Measurements from ENCODE around the gene GLI3.

GLI3 gene

GRCh38 chr7:42170724-42171123, 66.3 kb downstream of the GLI3 start:
- Histone ChIP-seq H3K36me3 (ENCODE audit: control insufficient read depth in 2 of 2, insufficient read depth in 1 of 2, low read length in 2 of 2) (no peaks in the 10 kb centered on the region; a peak in 1 of 3 replicates), H3K4me1 (ENCODE audit: control insufficient read depth, insufficient read depth, low read length) (peaks cover 7% of the 10 kb centered on the region; the same call in 1 of the 2 replicates), H3K27ac (ENCODE audit: extremely low read depth, low read depth, low read length) (no peak overlapping the region), H3K4me3 (ENCODE audit: low read depth, low read length) (no peak overlapping the region), H3K9me3 (ENCODE audit: control insufficient read depth, insufficient read depth, low read depth, low read length) (no peaks in the 10 kb centered on the region)
- no peak for TF ChIP-seq ZNF239 (tag by site-specific recombination; IDR thresholded peaks at IDR 0.05)
- TF ChIP-seq FEZF1 (tag by site-specific recombination; IDR thresholded peaks at IDR 0.05): no peak
- 0 out of 2 replicates have a peak, but pooled peaks have one; percentile 35 for TF ChIP-seq SP7 (tag by site-specific recombination; IDR thresholded peaks at IDR 0.05)
- ChIA-PET CTCF (interaction anchor here (1.0 to 1.1 kb wide), 2 partner anchors 15 to 191 kb away, joined by 3 read pairs; no protein-coding TSS in a partner anchor), POLR2A (no interaction called here)

GRCh38 chr7:42168512-42168911, 68.5 kb downstream of the GLI3 start:
- TF ChIP-seq ZNF121 (tag by site-specific recombination; IDR thresholded peaks at IDR 0.05) (peak; percentile 94), OVOL3 (tag by site-specific recombination; IDR thresholded peaks at IDR 0.05) (no peak)
- H3K4me1 ChIP-seq (ENCODE audit: control insufficient read depth, insufficient read depth, low read length): peaks cover 7% of the 10 kb centered on the region; the same call in 1 of the 2 replicates
- no peaks in the 10 kb centered on the region; a peak in 1 of 3 replicates for H3K36me3 ChIP-seq (ENCODE audit: control insufficient read depth in 2 of 2, insufficient read depth in 1 of 2, low read length in 2 of 2)
- no peak overlapping the region for H3K4me3 ChIP-seq (ENCODE audit: low read depth, low read length)
- H3K27ac ChIP-seq (ENCODE audit: extremely low read depth, low read depth, low read length): no peak overlapping the region
- ChIA-PET POLR2A (interaction anchor here (0.6 kb wide), 1 partner anchor 69 kb away, joined by 4 read pairs; no protein-coding TSS in a partner anchor), CTCF (interaction anchor here (0.8 to 1.0 kb wide), 2 partner anchors 16 to 276 kb away, joined by 3 read pairs; no protein-coding TSS in a partner anchor)
- no peaks in the 10 kb centered on the region for H3K9me3 ChIP-seq (ENCODE audit: control insufficient read depth, insufficient read depth, low read depth, low read length)

- Histone ChIP-seq H3K4me1 (ENCODE audit: control insufficient read depth, insufficient read depth, low read length) (peaks cover 10% of the 10 kb centered on the region; the same call in 1 of the 2 replicates), H3K27ac (ENCODE audit: extremely low read depth, low read depth, low read length) (no peak overlapping the region), H3K9me3 (ENCODE audit: control insufficient read depth, insufficient read depth, low read depth, low read length) (no peaks in the 10 kb centered on the region), H3K36me3 (ENCODE audit: control insufficient read depth in 2 of 2, insufficient read depth in 1 of 2, low read length in 2 of 2) (no peaks in the 10 kb centered on the region; a peak in 1 of 3 replicates), H3K4me3 (ENCODE audit: low read depth, low read length) (no peak overlapping the region)
- ChIA-PET POLR2A (no interaction called here), CTCF (no interaction called here)
- TF ChIP-seq ZBTB44 (tag by site-specific recombination; IDR thresholded peaks at IDR 0.05) (0 out of 2 replicates have a peak, but pooled peaks have one; percentile 34), TRIM28 (IDR thresholded peaks at IDR 0.05; ENCODE audit: borderline replicate concordance, low read length) (no peak), ZSCAN30 (tag by site-specific recombination; IDR thresholded peaks at IDR 0.05) (no peak), PRDM4 (tag by site-specific recombination; IDR thresholded peaks at IDR 0.05) (no peak), SCRT2 (tag by site-specific recombination; IDR thresholded peaks at IDR 0.05) (peak; percentile 36; the same call in 1 of the 2 replicates), ZBTB6 (tag by site-specific recombination; IDR thresholded peaks at IDR 0.05) (no peak), ZNF221 (tag by site-specific recombination; IDR thresholded peaks at IDR 0.05; ENCODE audit: borderline replicate concordance) (no peak), SCRT1 (tag by site-specific recombination; IDR thresholded peaks at IDR 0.05; ENCODE audit: borderline replicate concordance) (peak; percentile 89), PRDM6 (tag by site-specific recombination; IDR thresholded peaks at IDR 0.05) (peak; percentile 74), ZNF510 (tag by site-specific recombination; IDR thresholded peaks at IDR 0.05; ENCODE audit: insufficient replicate concordance) (no peak), ZNF391 (tag by site-specific recombination; IDR thresholded peaks at IDR 0.05; ENCODE audit: borderline replicate concordance, low read depth) (no peak)
Observed at GRCh38 chr7:42167631-42168236, 69.3 kb downstream of the GLI3 start.
